Adipocyte (in vitro differentiated cells): ENCODE data around the gene IL22RA2.

Experiments
- DNase-seq: peaks from one replicate; pipeline ENCODE4 v3.0.0-alpha.2; 2015; ENCODE audit warnings: low read depth
- H3K27me3 ChIP-seq: replicated peaks from 2 replicates; pipeline ENCODE4 v1.7.0; 2013; ENCODE audit warnings: mild to moderate bottlenecking, low read length, moderate library complexity; ENCODE audit not compliant: control insufficient read depth, insufficient read depth
- H3K36me3 ChIP-seq: 2 replicates; pipeline ENCODE4 v1.7.0; 2013; ENCODE audit warnings: low read length, mild to moderate bottlenecking, moderate library complexity; ENCODE audit not compliant: control insufficient read depth, insufficient read depth, severe bottlenecking
- H3K4me1 ChIP-seq: 2 replicates; pipeline ENCODE4 v1.7.0; 2013; ENCODE audit warnings: mild to moderate bottlenecking, low read length, moderate library complexity; ENCODE audit not compliant: control insufficient read depth, insufficient read depth
- H3K4me3 ChIP-seq: 2 replicates; pipeline ENCODE4 v1.7.0; 2013; ENCODE audit warnings: mild to moderate bottlenecking, low read length, moderate library complexity
- H3K9ac ChIP-seq: 2 replicates; pipeline ENCODE4 v1.7.0; 2013; ENCODE audit warnings: mild to moderate bottlenecking, low read length, moderate library complexity
- H3K9me3 ChIP-seq: 2 replicates; pipeline ENCODE4 v1.7.0; 2013; ENCODE audit warnings: mild to moderate bottlenecking, low read length, moderate library complexity; ENCODE audit not compliant: control insufficient read depth

IL22RA2 gene

DNA sequence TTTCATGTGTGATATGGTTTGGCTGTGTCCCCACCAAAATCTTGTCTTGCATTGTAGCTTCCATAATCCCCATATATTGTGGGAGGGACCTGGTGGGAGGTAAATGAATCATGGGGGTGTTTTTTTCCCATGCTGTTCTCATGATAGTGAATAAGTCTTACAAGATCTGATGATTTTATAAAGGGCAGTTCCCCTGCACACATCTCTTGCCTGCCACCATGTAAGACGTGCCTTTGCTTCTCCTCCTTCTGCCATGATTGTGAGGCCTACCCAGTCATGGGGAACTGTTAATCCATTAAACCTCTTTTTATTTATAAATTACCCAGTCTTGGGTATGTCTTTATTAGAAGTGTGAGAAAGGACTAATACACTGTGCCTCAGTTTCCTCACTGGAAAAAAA, 4.2 kb upstream of the IL22RA2 start:
- no peak for DNase-seq
- no peaks in the 10 kb centered on the region for H3K27me3 ChIP-seq
- H3K36me3 ChIP-seq = no peaks in the 10 kb centered on the region
- H3K4me3 ChIP-seq = no peak overlapping the region
- no peak overlapping the region for H3K9ac ChIP-seq
- no peaks in the 10 kb centered on the region for H3K4me1 ChIP-seq
- H3K9me3 ChIP-seq = peaks cover 19% of the 10 kb centered on the region

GRCh38 chr6:137176729-137177128, 3.3 kb upstream of the IL22RA2 start:
- H3K9ac ChIP-seq = no peak overlapping the region

GRCh38 chr6:137175868-137176245, 2.4 kb upstream of the IL22RA2 start:
- H3K9ac ChIP-seq = no peak overlapping the region
- no peaks in the 10 kb centered on the region for H3K36me3 ChIP-seq
- H3K4me1 ChIP-seq = no peaks in the 10 kb centered on the region
- DNase-seq = no peak
- peaks cover 4% of the 10 kb centered on the region for H3K9me3 ChIP-seq
- no peaks in the 10 kb centered on the region for H3K27me3 ChIP-seq
- no peak overlapping the region for H3K4me3 ChIP-seq

More at GRCh38 chr6:137176729-137177128, 3.3 kb upstream of the IL22RA2 start:
- H3K36me3 ChIP-seq = no peaks in the 10 kb centered on the region
- no peaks in the 10 kb centered on the region for H3K4me1 ChIP-seq
- no peak overlapping the region for H3K4me3 ChIP-seq
- DNase-seq = no peak
- H3K27me3 ChIP-seq = no peaks in the 10 kb centered on the region
- H3K9me3 ChIP-seq = peaks cover 10% of the 10 kb centered on the region

DNA sequence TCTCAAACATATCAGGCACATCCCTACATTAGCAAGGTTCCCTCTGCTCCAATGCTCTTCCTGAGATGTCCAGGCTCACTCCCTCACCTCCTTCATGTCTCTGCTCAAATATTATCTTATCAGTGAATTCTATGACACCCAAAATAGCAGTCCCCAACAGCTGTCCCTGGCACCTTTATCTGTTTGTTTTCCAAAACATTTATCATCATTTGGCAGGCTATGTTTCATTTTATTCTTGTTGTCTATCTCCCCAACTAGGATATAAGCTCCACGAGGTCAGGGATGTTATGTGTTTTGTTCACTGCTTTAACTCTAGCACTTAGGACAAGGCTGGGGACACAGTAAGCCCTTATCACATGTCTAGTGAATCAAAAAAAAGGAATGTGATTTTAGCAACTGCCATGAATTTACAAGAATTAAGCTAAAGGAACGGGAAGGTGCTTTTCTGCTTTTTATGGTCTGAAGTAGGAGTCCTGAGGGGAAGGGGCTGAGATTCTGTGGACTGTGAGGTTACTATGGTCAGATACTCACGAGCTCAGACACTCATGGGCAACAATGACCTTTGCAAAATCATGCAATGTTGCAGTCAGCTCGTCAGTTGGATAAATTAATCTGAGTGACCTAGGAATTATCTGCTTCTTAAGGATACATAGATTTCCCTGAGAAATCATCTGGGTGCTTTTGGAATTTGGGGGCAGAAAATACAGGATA, 1.9 kb upstream of the IL22RA2 start:
- Histone ChIP-seq H3K27me3 (no peaks in the 10 kb centered on the region), H3K36me3 (no peaks in the 10 kb centered on the region), H3K4me1 (no peaks in the 10 kb centered on the region), H3K9me3 (peaks cover 8% of the 10 kb centered on the region), H3K9ac (no peak overlapping the region), H3K4me3 (no peak overlapping the region)
- no peak for DNase-seq

GRCh38 chr6:137172734-137173431, 561 bp downstream of the IL22RA2 start:
- H3K4me3 ChIP-seq = no peak overlapping the region

DNA sequence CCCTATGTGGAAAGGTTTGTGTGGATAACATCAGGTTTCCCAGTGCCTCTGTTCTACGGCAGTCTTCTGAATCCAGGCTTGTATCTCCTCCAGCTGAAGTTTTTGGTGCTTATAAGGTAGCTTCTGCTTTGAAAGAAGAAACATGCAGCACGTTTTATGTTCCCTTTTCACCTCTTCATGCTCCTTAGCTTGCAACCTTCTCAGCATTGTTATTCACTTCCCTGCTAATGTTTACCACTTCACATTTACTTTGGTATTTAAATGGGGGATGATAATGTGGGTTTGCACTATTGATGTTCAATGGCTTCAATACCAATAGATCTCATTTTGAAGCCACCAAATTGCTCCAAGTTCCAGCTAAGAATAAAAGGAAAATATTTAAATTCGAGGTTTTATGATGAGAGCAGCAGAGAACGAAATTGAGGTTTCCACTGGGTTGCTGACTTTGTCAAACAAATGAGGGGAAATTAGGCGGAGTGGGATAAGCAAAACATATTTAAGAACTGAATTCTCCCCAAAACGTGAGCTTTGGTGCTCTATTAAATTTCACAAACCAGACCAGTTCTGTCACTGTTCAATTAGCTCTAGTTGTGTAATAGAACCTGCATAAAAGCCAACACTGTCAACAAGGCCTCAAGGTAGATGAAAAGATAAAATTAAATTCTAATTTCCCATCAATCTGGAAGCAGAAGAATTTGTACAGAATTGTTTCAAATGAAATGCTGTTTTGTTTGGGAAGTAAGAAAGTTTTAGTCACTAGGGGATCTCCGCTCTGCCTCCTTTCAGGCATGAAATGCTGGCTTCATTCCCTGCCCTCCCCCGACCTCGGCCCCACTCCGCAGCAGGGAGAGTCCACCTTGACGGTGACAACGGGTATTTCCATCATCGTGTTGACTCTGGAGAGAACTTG, 1.4 kb downstream of the IL22RA2 start:
- H3K27me3 ChIP-seq = no peaks in the 10 kb centered on the region
- DNase-seq = no peak
- H3K9me3 ChIP-seq = peaks cover 22% of the 10 kb centered on the region
- H3K9ac ChIP-seq = no peak overlapping the region
- no peak overlapping the region for H3K4me3 ChIP-seq
- H3K36me3 ChIP-seq = no peaks in the 10 kb centered on the region
- H3K4me1 ChIP-seq = no peaks in the 10 kb centered on the region

More at GRCh38 chr6:137172734-137173431, 561 bp downstream of the IL22RA2 start:
- DNase-seq = no peak
- H3K27me3 ChIP-seq = no peaks in the 10 kb centered on the region
- H3K9ac ChIP-seq = no peak overlapping the region
- no peaks in the 10 kb centered on the region for H3K36me3 ChIP-seq
- peaks cover 22% of the 10 kb centered on the region for H3K9me3 ChIP-seq
- H3K4me1 ChIP-seq = no peaks in the 10 kb centered on the region

- H3K9me3 ChIP-seq = peaks cover 22% of the 10 kb centered on the region
- H3K36me3 ChIP-seq = no peaks in the 10 kb centered on the region
- H3K4me3 ChIP-seq = no peak overlapping the region
- H3K27me3 ChIP-seq = no peaks in the 10 kb centered on the region
- no peak for DNase-seq
- no peak overlapping the region for H3K9ac ChIP-seq
- no peaks in the 10 kb centered on the region for H3K4me1 ChIP-seq
Measured at GRCh38 chr6:137171053-137171374, 2.4 kb downstream of the IL22RA2 start.

- Histone ChIP-seq H3K36me3 (no peaks in the 10 kb centered on the region), H3K27me3 (no peaks in the 10 kb centered on the region), H3K4me3 (no peak overlapping the region), H3K9ac (no peak overlapping the region), H3K9me3 (peaks cover 22% of the 10 kb centered on the region), H3K4me1 (no peaks in the 10 kb centered on the region)
- DNase-seq = no peak
Measured at GRCh38 chr6:137170266-137171052, 3.0 kb downstream of the IL22RA2 start.

GRCh38 chr6:137167702-137168377, 5.6 kb downstream of the IL22RA2 start:
- no peak for DNase-seq
- Histone ChIP-seq H3K9me3 (peaks cover 22% of the 10 kb centered on the region), H3K4me3 (no peak overlapping the region), H3K4me1 (no peaks in the 10 kb centered on the region), H3K36me3 (no peaks in the 10 kb centered on the region), H3K27me3 (peaks cover 3% of the 10 kb centered on the region), H3K9ac (no peak overlapping the region)

GRCh38 chr6:137166247-137167098, 7.0 kb downstream of the IL22RA2 start:
- no peak for DNase-seq
- no peaks in the 10 kb centered on the region for H3K36me3 ChIP-seq
- H3K9me3 ChIP-seq = peaks cover 22% of the 10 kb centered on the region
- H3K27me3 ChIP-seq = peaks cover 3% of the 10 kb centered on the region
- H3K9ac ChIP-seq = no peak overlapping the region
- no peak overlapping the region for H3K4me3 ChIP-seq
- H3K4me1 ChIP-seq = no peaks in the 10 kb centered on the region
